DMS153 (cell line): ENCODE measurements around the gene PRMT7.

Experiments used
- DNase-seq: peaks from one replicate; lab custom pipeline; 2025; lab: John Stamatoyannopoulos, UW

Gene PRMT7

GRCh38 chr16:68310774-68311511, at the start of gene PRMT7, which contains the start of gene SLC7A6OS:
PRMT7 (plus strand) TSS chr16:68311019; CDS start chr16:68315980, 4,961 bp downstream.
SLC7A6OS (minus strand) TSS chr16:68310946; CDS start chr16:68310926, 20 bp downstream.
- peak; percentile 78 for DNase-seq

GRCh38 chr16:68263559-68264127, 47.2 kb upstream of the PRMT7 start:
- no peak for DNase-seq

- DNase-seq, result no peak
Observed at GRCh38 chr16:68264128-68265077, 46.4 kb upstream of the PRMT7 start, which contains the start of gene SLC7A6. SLC7A6 (plus strand) TSS chr16:68264526; CDS start chr16:68274727, 10,201 bp downstream.

- peak; percentile 8 for DNase-seq
Observed at GRCh38 chr16:68265078-68265920, 45.5 kb upstream of the PRMT7 start.

GRCh38 chr16:68267612-68268405, 43.0 kb upstream of the PRMT7 start:
- no peak for DNase-seq

- no peak for DNase-seq
Observed at GRCh38 chr16:68269793-68270192, 41.0 kb upstream of the PRMT7 start.

- DNase-seq, result no peak
Observed at GRCh38 chr16:68270353-68270752, 40.5 kb upstream of the PRMT7 start.

- DNase-seq, result peak; percentile 87
Observed at GRCh38 chr16:68272507-68273209, 38.2 kb upstream of the PRMT7 start.

GRCh38 chr16:68273459-68273858, 37.4 kb upstream of the PRMT7 start:
- DNase-seq, result no peak

- no peak for DNase-seq
Observed at GRCh38 chr16:68273896-68274295, 36.9 kb upstream of the PRMT7 start.

- peak; percentile 32 for DNase-seq
Observed at GRCh38 chr16:68274441-68274840, 36.4 kb upstream of the PRMT7 start.

- peak; percentile 66 for DNase-seq
Observed at GRCh38 chr16:68275611-68276191, 35.1 kb upstream of the PRMT7 start.

- DNase-seq, result no peak
Observed at GRCh38 chr16:68276223-68276622, 34.6 kb upstream of the PRMT7 start.

GRCh38 chr16:68279726-68280558, 30.9 kb upstream of the PRMT7 start:
- DNase-seq, result no peak

GRCh38 chr16:68281368-68282063, 29.3 kb upstream of the PRMT7 start:
- no peak for DNase-seq

GRCh38 chr16:68282064-68282452, 28.8 kb upstream of the PRMT7 start:
- no peak for DNase-seq

GRCh38 chr16:68283346-68283745, 27.5 kb upstream of the PRMT7 start:
- no peak for DNase-seq
